Glutamatergic neuron (in vitro differentiated cells): Measurements from ENCODE around the gene L3MBTL1. TPM values are rescaled to one million over a fixed set of nuclear protein-coding genes. Genes with fewer than 3 reads are reported as not detected.

ENCODE experiments used
- DNase-seq: peaks from one replicate; pipeline ENCODE4 v3.0.0; 2022
- H3K27ac Mint-ChIP-seq: one replicate; pipeline ENCODE4 v1.8.0; 2020; ENCODE audit warnings: mild to moderate bottlenecking, mixed read lengths, inconsistent platforms; ENCODE audit not compliant: unreplicated experiment
- H3K27me3 Mint-ChIP-seq: one replicate; pipeline ENCODE4 v1.8.0; 2020; ENCODE audit warnings: mild to moderate bottlenecking, moderate library complexity, mixed read lengths, inconsistent platforms; ENCODE audit not compliant: unreplicated experiment
- H3K36me3 Mint-ChIP-seq: one replicate; pipeline ENCODE4 v1.8.0; 2020; ENCODE audit warnings: mild to moderate bottlenecking, mixed read lengths, inconsistent platforms; ENCODE audit not compliant: unreplicated experiment
- H3K4me1 Mint-ChIP-seq: one replicate; pipeline ENCODE4 v1.8.0; 2020; ENCODE audit warnings: mild to moderate bottlenecking, low read depth, mixed read lengths, inconsistent platforms; ENCODE audit not compliant: unreplicated experiment
- H3K4me3 Mint-ChIP-seq: one replicate; pipeline ENCODE4 v1.8.0; 2020; ENCODE audit warnings: mild to moderate bottlenecking, mixed read lengths, inconsistent platforms; ENCODE audit not compliant: unreplicated experiment
- H3K9me3 Mint-ChIP-seq: one replicate; pipeline ENCODE4 v1.8.0; 2020; ENCODE audit warnings: mild to moderate bottlenecking, moderate library complexity, mixed read lengths, inconsistent platforms; ENCODE audit not compliant: unreplicated experiment
- total RNA-seq: library from RNA; stranded (reverse); fragmentation: NEBNext Ultra II Directional; extraction: Animal tissue kit (Norgen Biotek cat#: 25700); gene quantifications from one replicate; pipeline ENCODE4 v1.2.1, GENCODE V29; 2021; ENCODE audit not compliant: unreplicated experiment
- TF ChIP-seq, protein P1 (sequence below): fragments of 200-600 bp; sonication (generic); IDR thresholded peaks from one replicate; pipeline ENCODE4 v1.5.0; 2021; ENCODE audit not compliant: partially characterized antibody, unreplicated experiment

The L3MBTL1 gene
- total RNA-seq, 1 donor from 2014 or later = 19.9 TPM

GRCh38 chr20:43513931-43514647 lies 6.6 kb downstream of the L3MBTL1 start:
- no peaks in the 10 kb centered on the region for H3K36me3 Mint-ChIP-seq
- peaks cover 4% of the 10 kb centered on the region for H3K27me3 Mint-ChIP-seq
- peak; percentile 95 for DNase-seq
- H3K4me1 Mint-ChIP-seq = peaks cover 1% of the 10 kb centered on the region
- H3K9me3 Mint-ChIP-seq = peaks cover 5% of the 10 kb centered on the region
- TF ChIP-seq, protein P1, sequence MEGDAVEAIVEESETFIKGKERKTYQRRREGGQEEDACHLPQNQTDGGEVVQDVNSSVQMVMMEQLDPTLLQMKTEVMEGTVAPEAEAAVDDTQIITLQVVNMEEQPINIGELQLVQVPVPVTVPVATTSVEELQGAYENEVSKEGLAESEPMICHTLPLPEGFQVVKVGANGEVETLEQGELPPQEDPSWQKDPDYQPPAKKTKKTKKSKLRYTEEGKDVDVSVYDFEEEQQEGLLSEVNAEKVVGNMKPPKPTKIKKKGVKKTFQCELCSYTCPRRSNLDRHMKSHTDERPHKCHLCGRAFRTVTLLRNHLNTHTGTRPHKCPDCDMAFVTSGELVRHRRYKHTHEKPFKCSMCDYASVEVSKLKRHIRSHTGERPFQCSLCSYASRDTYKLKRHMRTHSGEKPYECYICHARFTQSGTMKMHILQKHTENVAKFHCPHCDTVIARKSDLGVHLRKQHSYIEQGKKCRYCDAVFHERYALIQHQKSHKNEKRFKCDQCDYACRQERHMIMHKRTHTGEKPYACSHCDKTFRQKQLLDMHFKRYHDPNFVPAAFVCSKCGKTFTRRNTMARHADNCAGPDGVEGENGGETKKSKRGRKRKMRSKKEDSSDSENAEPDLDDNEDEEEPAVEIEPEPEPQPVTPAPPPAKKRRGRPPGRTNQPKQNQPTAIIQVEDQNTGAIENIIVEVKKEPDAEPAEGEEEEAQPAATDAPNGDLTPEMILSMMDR = no peak
- peak overlapping the region; percentile 93 for H3K4me3 Mint-ChIP-seq
- H3K27ac Mint-ChIP-seq = peak overlapping the region; percentile 48

DNA sequence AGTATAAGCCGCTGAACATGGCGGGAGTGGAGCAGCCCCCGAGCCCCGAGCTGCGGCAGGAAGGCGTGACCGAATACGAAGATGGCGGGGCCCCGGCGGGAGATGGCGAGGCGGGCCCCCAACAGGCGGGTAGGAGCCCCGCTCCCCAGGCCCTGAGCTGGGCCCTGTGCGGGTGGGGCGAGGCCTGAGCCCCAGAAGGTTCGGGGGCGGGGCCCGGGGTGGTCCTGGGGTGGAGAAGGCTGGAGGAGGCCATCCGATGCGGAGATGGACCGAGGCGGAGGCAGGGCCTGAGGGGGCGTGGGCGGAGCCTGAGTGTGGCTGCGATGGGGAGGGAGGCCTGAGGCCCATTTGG lies 7.1 kb downstream of the L3MBTL1 start:
- H3K27me3 Mint-ChIP-seq = peaks cover 4% of the 10 kb centered on the region
- H3K27ac Mint-ChIP-seq = peak overlapping the region; percentile 48
- TF ChIP-seq, protein P1 = no peak
- H3K4me3 Mint-ChIP-seq = peak overlapping the region; percentile 93
- peaks cover 5% of the 10 kb centered on the region for H3K9me3 Mint-ChIP-seq
- H3K36me3 Mint-ChIP-seq = no peaks in the 10 kb centered on the region
- peak; percentile 47 for DNase-seq
- H3K4me1 Mint-ChIP-seq = peaks cover 1% of the 10 kb centered on the region

GRCh38 chr20:43515628-43516027 lies 8.1 kb downstream of the L3MBTL1 start:
- Mint-ChIP-seq H3K4me1 (peaks cover 1% of the 10 kb centered on the region), H3K36me3 (no peaks in the 10 kb centered on the region), H3K4me3 (peak overlapping the region; percentile 4), H3K27ac (no peak overlapping the region), H3K27me3 (peaks cover 4% of the 10 kb centered on the region), H3K9me3 (peaks cover 5% of the 10 kb centered on the region)
- no peak for DNase-seq
- TF ChIP-seq, protein P1 = no peak

GRCh38 chr20:43516251-43516824 lies 8.8 kb downstream of the L3MBTL1 start:
- Mint-ChIP-seq H3K4me1 (peaks cover 1% of the 10 kb centered on the region), H3K27me3 (peaks cover 4% of the 10 kb centered on the region), H3K36me3 (no peaks in the 10 kb centered on the region), H3K9me3 (peaks cover 5% of the 10 kb centered on the region), H3K4me3 (peak overlapping the region; percentile 4), H3K27ac (no peak overlapping the region)
- DNase-seq = no peak
- TF ChIP-seq, protein P1 = no peak

DNA sequence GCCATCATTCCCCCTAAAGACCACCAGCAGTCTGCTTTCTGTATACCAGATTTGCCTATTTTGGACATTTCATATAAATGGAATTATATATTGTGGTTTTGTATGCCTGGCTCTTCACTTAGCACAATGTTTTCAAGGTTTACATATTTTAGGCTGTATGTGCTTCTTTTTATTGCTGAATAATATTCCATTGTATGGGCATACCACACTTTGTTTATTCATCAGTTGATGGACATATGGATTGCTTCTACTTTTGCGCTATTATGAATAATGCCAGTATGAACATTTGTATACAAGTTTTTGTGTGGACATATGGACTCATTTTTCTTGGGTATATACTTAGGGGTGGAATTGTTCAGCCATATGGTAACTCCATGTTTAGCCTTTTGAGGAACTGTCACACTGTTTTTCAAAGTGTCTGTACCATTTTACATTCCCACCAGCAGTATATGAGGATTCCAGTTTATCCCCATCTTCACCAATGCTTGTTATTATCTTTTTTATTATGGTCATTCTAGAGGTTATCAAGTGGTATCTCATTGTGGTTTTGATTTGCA lies 12.7 kb downstream of the L3MBTL1 start:
- no peaks in the 10 kb centered on the region for H3K9me3 Mint-ChIP-seq
- no peak overlapping the region for H3K4me3 Mint-ChIP-seq
- no peaks in the 10 kb centered on the region for H3K27me3 Mint-ChIP-seq
- H3K27ac Mint-ChIP-seq = no peak overlapping the region
- H3K4me1 Mint-ChIP-seq = no peaks in the 10 kb centered on the region
- no peaks in the 10 kb centered on the region for H3K36me3 Mint-ChIP-seq
- DNase-seq = no peak
- TF ChIP-seq, protein P1 = no peak
